HAP-1 (cell line): ENCODE results near the gene POU6F1.

Experiments
- DNase-seq, 2 experiments: peaks; one replicate each; pipeline ENCODE4 v3.0.0-alpha.2; 2016 to 2020; ENCODE audit warnings: low spot score in 2 of 2
- H3K27me3 ChIP-seq: fragments of 250-450 bp; sonication (Bioruptor Pico); 2 replicates; pipeline ENCODE4 v1.5.1; 2020; ENCODE audit warnings: low read depth, mild to moderate bottlenecking, moderate library complexity
- H3K36me3 ChIP-seq: fragments of 250-450 bp; sonication (Bioruptor Pico); replicated peaks from 2 replicates; pipeline ENCODE4 v1.5.1; 2020; ENCODE audit warnings: mild to moderate bottlenecking
- H3K4me1 ChIP-seq: fragments of 250-450 bp; sonication (Bioruptor Pico); 2 replicates; pipeline ENCODE4 v1.5.1; 2020; ENCODE audit warnings: mild to moderate bottlenecking
- H3K4me3 ChIP-seq: fragments of 250-450 bp; sonication (Bioruptor Pico); 2 replicates; pipeline ENCODE4 v1.5.1; 2020; ENCODE audit warnings: mild to moderate bottlenecking, moderate library complexity
- H3K9me3 ChIP-seq: fragments of 250-450 bp; sonication (Bioruptor Pico); 2 replicates; pipeline ENCODE4 v1.5.1; 2020; ENCODE audit warnings: mild to moderate bottlenecking, moderate library complexity
- in situ Hi-C: fragments of 300-500 bp; cut with MboI; formaldehyde crosslinking; loops from 3 replicates; pipeline ENCODE4 v1.14.3; 2020; ENCODE audit warnings: low sequenced_read_pairs, inconsistent platforms, mixed read lengths

POU6F1 gene

DNA sequence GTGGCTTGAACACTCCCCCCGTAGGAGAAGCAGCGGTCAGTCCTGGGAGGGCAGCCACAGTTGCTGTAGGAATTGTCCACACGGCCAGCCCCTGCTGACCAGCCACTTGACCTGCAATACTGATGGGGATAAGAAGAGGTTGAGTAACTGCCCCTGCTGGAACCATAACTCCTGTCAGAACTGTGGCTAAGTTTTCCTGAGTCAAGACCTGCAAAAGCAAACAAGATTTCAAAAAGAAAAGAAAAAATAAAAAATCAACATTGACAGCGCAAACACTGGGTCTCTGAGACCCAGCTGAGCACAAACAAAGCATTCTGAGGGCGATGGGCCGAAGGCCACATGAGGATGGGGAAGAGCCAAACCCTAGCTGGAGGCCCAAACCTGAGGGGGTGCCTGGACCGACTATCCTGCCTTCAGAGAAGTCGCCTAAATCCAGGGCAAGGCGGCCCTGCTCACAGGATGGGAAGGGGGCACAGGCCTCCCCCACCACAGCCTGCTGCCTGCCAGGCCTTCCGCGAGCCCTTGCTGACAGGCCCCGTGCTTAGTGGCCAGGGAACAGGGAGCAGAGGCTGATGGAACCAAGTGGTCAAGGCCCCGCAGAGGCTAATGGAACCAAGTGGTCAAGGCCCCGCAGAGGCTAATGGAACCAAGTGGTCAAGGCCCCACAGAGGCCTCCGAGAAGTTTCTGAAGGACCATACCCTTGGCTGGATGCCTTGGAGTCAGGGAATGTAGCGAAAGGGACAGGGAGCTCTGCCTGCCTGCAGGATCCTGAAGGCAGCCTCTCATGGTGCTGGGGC lies 19.1 kb downstream of the POU6F1 start:
- no peaks in the 10 kb centered on the region for H3K4me1 ChIP-seq
- no peaks in the 10 kb centered on the region for H3K9me3 ChIP-seq
- no peak overlapping the region for H3K4me3 ChIP-seq
- no peaks in the 10 kb centered on the region for H3K27me3 ChIP-seq
- in situ Hi-C loops: no loop called here
- H3K36me3 ChIP-seq: peaks cover 10% of the 10 kb centered on the region
- no peak for DNase-seq

GRCh38 chr12:51197736-51198567 lies 19.9 kb downstream of the POU6F1 start:
- in situ Hi-C loops: no loop called here
- DNase-seq: no peak
- no peaks in the 10 kb centered on the region for H3K4me1 ChIP-seq
- peaks cover 3% of the 10 kb centered on the region for H3K36me3 ChIP-seq
- no peaks in the 10 kb centered on the region for H3K9me3 ChIP-seq
- no peak overlapping the region for H3K4me3 ChIP-seq
- H3K27me3 ChIP-seq: no peaks in the 10 kb centered on the region

- in situ Hi-C loops: no loop called here
- DNase-seq: no peak
Observed at GRCh38 chr12:51196547-51196946, 21.3 kb downstream of the POU6F1 start.

GRCh38 chr12:51195841-51196240 lies 22.0 kb downstream of the POU6F1 start:
- Histone ChIP-seq H3K27me3 (no peaks in the 10 kb centered on the region), H3K4me3 (no peak overlapping the region), H3K4me1 (no peaks in the 10 kb centered on the region), H3K36me3 (0 out of 2 replicates have a peak, but pooled peaks cover 3% of the 10 kb centered on the region), H3K9me3 (no peaks in the 10 kb centered on the region)
- in situ Hi-C loops: no loop called here
- no peak for DNase-seq

More at GRCh38 chr12:51196547-51196946, 21.3 kb downstream of the POU6F1 start:
- no peaks in the 10 kb centered on the region for H3K27me3 ChIP-seq
- no peaks in the 10 kb centered on the region for H3K9me3 ChIP-seq
- H3K4me3 ChIP-seq: no peak overlapping the region
- 0 out of 2 replicates have a peak, but pooled peaks cover 3% of the 10 kb centered on the region for H3K36me3 ChIP-seq
- H3K4me1 ChIP-seq: no peaks in the 10 kb centered on the region

GRCh38 chr12:51192284-51192671 lies 25.6 kb downstream of the POU6F1 start:
- in situ Hi-C loops: no loop called here
- Histone ChIP-seq H3K36me3 (peaks cover 9% of the 10 kb centered on the region; the same call in 1 of the 2 replicates), H3K27me3 (no peaks in the 10 kb centered on the region)

DNA sequence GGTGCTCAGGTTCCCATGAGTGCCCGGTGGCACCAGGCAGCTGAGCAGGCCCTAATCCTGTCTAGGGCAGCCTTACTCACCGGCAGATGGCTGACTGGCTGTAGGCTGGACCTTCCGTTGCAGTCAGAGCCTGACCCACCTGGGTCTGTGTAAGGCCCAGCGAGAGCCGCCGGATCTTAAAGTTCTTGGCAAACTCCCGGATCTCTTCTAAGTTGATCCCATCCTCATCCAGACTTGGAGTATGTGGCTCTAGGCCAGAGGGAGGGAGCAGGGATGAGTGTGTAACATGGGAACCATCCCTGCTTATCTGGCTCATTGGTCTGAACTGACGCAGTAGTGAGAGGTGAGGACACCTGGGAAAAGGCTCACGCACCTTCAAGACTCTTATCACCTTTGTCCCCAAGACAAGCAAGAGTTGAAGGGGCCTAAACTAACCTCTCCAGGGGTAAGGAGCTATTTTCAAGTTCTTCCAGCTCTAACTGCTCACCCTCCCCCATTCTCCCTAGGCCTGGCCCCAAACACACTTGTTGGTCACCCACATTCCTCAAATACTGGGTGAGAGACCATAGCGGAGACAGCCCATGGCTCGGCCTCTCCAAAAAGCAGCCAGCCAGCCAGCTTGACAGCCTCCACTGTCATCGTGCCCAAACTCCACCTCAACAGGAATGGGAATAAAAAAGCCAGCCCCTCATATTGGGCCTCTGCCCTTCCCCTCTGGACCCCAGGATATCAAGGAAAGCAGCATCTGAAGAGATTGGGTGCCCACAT lies 26.2 kb downstream of the POU6F1 start:
- DNase-seq: no peak
- H3K27me3 ChIP-seq: no peaks in the 10 kb centered on the region
- in situ Hi-C loops: no loop called here
- no peak overlapping the region for H3K4me3 ChIP-seq
- peaks cover 9% of the 10 kb centered on the region; the same call in 1 of the 2 replicates for H3K36me3 ChIP-seq
- no peaks in the 10 kb centered on the region; the same call in 1 of the 2 replicates for H3K4me1 ChIP-seq
- no peaks in the 10 kb centered on the region for H3K9me3 ChIP-seq

More at GRCh38 chr12:51192284-51192671, 25.6 kb downstream of the POU6F1 start:
- Histone ChIP-seq H3K9me3 (no peaks in the 10 kb centered on the region), H3K4me1 (no peaks in the 10 kb centered on the region; the same call in 1 of the 2 replicates), H3K4me3 (no peak overlapping the region)
- no peak for DNase-seq

DNA sequence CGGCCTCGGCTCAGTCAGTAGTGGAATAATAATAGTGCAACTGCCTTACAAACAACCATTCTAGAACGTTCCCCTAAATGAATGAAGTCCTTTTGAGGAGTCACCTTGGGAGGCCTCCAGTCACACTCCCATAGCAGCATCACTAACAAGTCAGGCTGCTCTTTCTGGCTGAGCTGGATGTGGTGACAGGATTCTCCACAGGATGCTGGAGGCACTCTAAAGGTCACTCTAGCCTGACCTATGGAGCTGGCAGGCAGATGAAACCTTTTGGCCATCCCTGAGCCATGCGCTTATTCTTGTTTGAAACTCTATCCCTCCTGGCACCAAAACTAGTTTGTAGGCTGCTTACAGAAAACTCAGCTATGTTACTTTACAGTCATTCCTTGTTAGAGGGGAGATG lies 27.0 kb downstream of the POU6F1 start:
- no peaks in the 10 kb centered on the region for H3K27me3 ChIP-seq
- in situ Hi-C loops: no loop called here
- H3K4me3 ChIP-seq: no peak overlapping the region
- peaks cover 9% of the 10 kb centered on the region; the same call in 1 of the 2 replicates for H3K36me3 ChIP-seq
- H3K9me3 ChIP-seq: no peaks in the 10 kb centered on the region
- DNase-seq: no peak
- no peaks in the 10 kb centered on the region; the same call in 1 of the 2 replicates for H3K4me1 ChIP-seq

DNA sequence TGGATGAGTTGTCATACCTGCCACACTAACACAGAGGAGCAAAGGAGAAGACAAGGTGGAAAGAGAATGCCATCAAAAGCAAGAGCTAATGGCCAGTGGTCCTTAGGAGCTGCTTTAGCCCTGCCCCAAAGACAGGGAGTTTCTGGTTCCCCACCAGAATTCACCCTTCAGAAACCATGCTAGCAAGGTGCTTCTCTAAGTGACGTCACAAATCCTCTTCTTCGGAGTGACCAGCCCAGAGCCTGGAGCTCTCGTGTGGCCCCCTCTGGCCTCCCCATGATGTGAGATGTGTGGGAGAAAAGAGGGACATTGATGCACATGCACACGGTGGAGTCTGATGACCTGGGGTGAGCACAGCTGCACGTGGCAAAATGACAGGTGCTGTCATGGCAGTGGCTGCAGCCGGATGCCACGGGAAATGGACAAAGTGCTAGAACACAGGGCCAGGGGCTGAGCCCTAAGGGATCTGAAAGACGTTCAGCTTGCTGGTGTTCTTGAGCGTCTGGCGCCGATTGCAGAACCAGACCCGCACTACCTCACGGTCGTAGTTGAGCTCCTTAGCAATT lies 28.0 kb downstream of the POU6F1 start:
- Histone ChIP-seq H3K27me3 (no peaks in the 10 kb centered on the region), H3K4me3 (no peak overlapping the region), H3K9me3 (no peaks in the 10 kb centered on the region), H3K36me3 (peaks cover 9% of the 10 kb centered on the region; the same call in 1 of the 2 replicates), H3K4me1 (no peaks in the 10 kb centered on the region; the same call in 1 of the 2 replicates)
- in situ Hi-C loops: no loop called here
- no peak for DNase-seq

DNA sequence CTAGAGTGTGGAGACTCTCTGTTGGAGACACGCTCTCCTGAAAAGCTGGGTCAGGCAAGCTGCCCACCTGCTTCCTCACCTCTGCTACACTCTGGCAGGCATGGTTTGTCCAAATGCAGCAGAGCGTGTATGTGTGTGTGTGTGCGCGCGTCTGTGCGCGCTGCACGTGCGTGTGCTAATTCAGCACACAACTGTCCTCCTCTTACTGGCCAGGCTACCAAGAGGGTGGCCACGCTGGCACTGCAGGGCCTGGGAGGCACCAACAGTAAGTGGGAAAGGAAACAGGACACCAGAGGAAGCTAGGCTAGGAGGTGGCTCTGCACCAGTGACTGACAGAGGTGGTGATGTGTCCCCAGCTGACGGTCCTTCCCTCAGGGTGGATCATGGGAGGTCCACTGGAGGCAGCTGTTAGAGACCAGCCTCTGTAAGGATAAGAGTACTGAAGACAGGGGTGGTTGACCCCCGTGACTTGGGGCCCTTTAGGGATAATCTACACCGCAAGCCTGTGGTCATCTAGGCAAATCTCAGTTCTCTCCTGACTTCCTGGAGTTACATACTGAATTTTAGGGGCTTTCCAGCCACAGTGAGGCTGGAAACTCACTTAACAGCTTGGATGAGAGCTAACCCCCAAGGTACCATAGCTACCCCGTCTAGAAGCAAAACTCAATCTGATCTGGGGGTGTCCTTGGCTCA lies 29.4 kb downstream of the POU6F1 start:
- no peaks in the 10 kb centered on the region for H3K27me3 ChIP-seq
- in situ Hi-C loops: no loop called here
- DNase-seq: no peak
- H3K36me3 ChIP-seq: peaks cover 9% of the 10 kb centered on the region; the same call in 1 of the 2 replicates
- H3K9me3 ChIP-seq: no peaks in the 10 kb centered on the region
- H3K4me3 ChIP-seq: no peak overlapping the region
- H3K4me1 ChIP-seq: peaks cover 5% of the 10 kb centered on the region

- DNase-seq: no peak
- Histone ChIP-seq H3K36me3 (peaks cover 9% of the 10 kb centered on the region; the same call in 1 of the 2 replicates), H3K4me3 (no peak overlapping the region), H3K27me3 (no peaks in the 10 kb centered on the region), H3K4me1 (peaks cover 9% of the 10 kb centered on the region), H3K9me3 (no peaks in the 10 kb centered on the region)
- in situ Hi-C loops: no loop called here
Observed at GRCh38 chr12:51187370-51187987, 30.4 kb downstream of the POU6F1 start.

DNA sequence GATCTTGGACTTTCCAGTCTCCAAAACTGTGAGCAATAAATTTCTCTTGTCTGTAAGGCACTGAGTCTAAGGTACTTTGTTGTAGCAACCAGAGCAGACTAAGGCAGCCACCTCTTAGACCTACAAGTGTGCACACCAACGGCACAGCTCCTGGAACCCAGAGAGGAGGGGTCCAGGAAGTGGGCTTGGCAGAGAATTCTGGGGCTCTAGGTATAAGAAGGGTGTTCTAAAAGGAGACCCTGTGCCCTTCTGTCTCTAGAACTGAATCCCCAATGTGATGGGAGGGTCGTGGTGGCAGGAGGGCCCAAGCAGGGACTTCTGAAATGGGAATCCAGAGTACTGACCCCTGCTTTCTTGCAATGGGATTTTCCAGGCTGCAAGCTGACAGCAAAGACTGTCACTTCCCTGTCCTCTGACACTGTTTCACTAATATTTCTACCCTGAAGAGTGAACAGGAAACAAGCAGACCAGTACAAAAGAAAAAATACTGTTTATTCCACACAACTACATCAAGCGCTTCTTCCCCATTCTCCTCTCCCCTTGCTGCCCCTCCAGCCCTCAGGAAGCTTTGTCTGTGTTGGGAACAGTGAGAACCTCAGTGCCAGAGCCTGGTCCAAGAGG lies 31.3 kb downstream of the POU6F1 start:
- in situ Hi-C loops: no loop called here
- no peak for DNase-seq
- no peaks in the 10 kb centered on the region for H3K9me3 ChIP-seq
- no peak overlapping the region for H3K4me3 ChIP-seq
- H3K27me3 ChIP-seq: no peaks in the 10 kb centered on the region
- H3K4me1 ChIP-seq: peaks cover 9% of the 10 kb centered on the region
- H3K36me3 ChIP-seq: peaks cover 6% of the 10 kb centered on the region; the same call in 1 of the 2 replicates

DNA sequence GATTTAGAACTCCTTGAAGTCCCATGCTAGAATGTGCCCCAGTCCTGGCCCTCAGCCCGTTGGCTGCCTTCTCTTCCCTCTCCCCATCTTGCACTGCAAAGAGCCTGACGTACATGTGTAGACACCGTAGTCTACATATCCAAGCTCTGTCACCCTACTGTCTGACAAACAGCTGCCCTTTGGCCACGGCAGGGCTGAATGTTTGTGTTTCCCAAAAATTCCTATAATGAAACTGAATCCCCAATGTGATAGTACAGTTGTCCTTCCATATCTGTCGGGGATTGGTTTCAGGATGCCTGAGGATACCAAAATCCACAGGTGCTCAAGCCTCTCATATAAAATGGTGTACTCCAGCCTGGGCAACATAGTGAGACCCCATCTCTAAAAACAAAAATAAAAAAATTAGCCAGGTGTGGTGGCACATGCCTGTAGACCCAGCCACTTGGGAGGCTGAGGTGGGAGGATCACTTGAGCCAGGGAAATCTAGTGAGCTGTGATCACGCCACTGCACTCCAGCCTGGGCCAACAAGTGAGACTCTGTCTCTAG lies 32.6 kb downstream of the POU6F1 start:
- Histone ChIP-seq H3K4me1 (peaks cover 9% of the 10 kb centered on the region), H3K9me3 (no peaks in the 10 kb centered on the region), H3K4me3 (no peak overlapping the region), H3K36me3 (peaks cover 1% of the 10 kb centered on the region; the same call in 1 of the 2 replicates), H3K27me3 (no peaks in the 10 kb centered on the region)
- in situ Hi-C loops: no loop called here
- no peak for DNase-seq
